GM18499 (cell line): ENCODE results near the gene SPIRE2.
"Not testable (repeated sequence)": the region's sequence is repeated elsewhere in the genome, so short reads cannot be mapped to it uniquely, and the experiment has no call there.

Experiments used
- ATAC-seq: cut with Tn5 transposase; IDR thresholded peaks from one replicate; pipeline ENCODE4 v1.9.1; 2021; ENCODE audit warnings: moderate number of reproducible peaks; ENCODE audit not compliant: insufficient read depth, unreplicated experiment

SPIRE2 gene, protein sequence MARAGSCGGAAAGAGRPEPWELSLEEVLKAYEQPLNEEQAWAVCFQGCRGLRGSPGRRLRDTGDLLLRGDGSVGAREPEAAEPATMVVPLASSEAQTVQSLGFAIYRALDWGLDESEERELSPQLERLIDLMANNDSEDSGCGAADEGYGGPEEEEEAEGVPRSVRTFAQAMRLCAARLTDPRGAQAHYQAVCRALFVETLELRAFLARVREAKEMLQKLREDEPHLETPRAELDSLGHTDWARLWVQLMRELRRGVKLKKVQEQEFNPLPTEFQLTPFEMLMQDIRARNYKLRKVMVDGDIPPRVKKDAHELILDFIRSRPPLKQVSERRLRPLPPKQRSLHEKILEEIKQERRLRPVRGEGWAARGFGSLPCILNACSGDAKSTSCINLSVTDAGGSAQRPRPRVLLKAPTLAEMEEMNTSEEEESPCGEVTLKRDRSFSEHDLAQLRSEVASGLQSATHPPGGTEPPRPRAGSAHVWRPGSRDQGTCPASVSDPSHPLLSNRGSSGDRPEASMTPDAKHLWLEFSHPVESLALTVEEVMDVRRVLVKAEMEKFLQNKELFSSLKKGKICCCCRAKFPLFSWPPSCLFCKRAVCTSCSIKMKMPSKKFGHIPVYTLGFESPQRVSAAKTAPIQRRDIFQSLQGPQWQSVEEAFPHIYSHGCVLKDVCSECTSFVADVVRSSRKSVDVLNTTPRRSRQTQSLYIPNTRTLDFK

DNA sequence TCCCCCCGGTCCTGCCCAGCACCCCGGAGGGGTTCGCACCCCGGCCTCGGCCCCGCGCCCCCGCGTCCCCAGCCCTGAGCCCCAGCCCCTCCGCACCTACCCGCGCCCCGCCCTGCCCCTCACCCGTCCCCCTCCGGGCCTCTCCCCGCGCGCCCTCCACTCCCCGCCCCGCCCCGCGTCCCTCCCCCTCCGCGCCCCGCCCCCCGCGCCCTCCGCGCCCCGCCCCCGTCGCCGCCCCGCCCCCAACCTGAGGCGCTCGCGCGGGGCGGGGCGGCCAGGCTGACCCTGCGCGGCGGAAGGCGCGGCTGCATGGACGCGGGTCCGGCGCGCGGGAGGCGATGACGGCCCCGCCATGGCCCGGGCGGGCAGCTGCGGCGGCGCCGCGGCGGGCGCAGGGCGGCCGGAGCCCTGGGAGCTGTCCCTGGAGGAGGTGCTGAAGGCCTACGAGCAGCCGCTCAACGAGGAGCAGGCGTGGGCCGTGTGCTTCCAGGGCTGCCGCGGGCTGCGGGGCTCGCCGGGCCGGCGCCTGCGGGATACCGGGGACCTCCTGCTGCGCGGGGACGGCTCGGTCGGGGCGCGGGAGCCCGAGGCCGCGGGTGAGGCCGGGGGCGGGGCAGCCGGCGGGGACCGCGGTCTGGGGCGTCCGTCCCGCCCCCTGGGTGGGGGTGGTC, at the start of gene SPIRE2:
SPIRE2 (plus strand) TSS at position 277 of the 671 bp plus-strand sequence; CDS start at position 353, 76 bp downstream.
- ATAC-seq, result no peak

DNA sequence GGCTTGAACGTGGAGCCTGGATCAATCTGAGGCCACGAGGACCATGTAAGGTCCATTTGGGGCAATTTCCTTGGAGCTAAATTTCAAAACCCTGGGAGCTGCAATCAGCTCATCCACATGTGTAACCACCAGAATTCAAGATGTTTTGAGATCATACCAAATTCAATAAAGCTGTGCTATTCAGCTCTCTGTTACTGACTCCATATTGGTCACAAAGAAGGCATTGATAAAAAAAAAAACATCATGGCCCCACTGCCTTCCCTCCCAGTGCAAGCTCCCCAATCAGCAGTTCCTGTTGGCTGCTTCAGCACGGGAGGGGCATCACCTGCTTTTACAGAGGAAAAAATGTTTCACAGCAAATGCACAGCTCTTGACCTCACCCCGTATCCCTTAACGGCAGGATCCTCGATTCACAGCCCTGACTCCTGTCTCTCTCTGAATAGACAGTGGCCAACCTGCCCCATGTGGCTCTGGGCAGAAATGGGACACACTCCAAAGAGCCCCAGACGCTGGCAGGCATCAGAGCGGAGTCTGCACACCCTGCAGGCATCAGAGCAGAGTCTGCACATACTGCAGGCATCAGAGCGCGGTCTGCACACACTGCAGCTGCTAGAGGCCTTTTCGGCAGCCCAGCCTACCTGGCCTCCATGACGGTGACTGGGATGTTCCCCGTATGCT, 48.9 kb upstream of the SPIRE2 start:
- no peak for ATAC-seq

DNA sequence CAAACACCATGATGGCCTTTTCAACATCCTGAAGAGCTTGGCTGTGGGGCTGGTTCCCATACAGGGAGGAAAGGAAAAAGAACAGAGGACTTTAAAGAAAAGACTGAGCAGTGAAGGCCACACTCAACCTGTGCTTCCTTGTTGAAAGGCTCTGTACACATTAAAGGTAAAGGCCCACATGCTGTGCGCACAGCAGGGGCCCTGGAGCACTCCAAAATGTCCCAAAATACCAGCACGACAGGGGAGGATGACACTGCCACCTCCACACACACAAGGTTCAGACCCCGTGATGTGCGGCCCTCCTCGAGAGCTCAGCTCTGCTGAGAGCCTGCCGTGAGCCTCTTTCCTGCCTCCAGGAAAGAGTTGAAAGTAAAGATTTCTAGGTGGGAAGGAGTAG, 48.4 kb upstream of the SPIRE2 start:
- ATAC-seq, result no peak

DNA sequence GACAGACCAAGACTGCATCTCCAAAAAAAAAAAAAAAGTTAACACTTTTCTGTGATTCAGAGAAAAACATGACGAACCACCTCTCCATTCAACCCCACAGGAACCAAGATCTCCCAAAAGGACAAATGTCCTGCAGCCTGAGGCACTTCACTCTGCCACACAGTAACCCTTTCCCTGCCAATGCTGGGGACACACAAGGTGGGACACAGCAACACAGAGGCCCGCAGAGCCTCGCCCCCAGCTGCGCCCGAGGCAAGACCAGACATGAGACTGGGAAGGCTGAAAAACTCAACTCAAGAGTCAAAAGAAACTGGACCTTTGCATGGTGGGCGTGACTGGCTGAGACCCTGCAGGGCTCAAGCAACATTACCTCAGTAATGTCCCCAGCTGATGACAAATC, 45.8 kb upstream of the SPIRE2 start:
- no peak for ATAC-seq

DNA sequence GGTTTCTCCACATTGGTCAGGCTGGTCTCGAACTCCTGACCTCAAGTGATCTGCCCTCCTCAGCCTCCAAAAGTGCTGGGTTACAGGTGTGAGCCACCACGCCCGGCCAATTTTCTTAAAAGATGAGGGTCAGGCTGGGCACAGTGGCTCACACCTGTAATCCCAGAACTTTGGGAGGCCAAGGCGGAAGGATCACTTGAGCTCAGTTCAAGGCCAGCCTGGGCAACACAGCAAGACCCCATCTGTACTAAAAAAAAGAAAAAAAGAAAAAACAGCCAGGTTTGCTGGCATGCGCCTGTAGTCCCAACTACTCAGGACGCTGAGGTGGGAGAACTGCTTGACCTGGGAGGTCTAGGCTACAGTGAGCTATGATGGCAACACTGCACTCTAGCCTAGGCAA, 44.3 kb upstream of the SPIRE2 start:
- not testable (repeated sequence) for ATAC-seq

DNA sequence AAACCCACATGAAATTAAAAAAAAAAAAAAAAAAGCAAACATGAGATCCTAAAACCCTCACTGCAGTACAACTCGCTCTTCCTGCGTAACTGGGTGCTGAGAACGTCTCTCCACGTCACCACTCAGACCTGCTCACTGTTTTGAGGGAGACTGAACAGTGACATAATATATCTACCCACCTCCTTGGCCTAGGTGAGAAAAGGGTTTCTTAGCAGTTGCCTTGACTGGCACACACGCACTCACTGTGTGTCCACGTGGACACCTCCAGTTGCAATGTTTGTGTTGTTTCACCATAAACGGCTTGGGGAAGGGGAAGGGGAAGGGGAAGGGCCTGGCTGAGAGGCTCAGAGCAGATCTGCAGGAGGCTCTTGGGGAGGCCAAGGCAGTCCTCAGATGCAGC, 43.9 kb upstream of the SPIRE2 start:
- ATAC-seq, result no peak

DNA sequence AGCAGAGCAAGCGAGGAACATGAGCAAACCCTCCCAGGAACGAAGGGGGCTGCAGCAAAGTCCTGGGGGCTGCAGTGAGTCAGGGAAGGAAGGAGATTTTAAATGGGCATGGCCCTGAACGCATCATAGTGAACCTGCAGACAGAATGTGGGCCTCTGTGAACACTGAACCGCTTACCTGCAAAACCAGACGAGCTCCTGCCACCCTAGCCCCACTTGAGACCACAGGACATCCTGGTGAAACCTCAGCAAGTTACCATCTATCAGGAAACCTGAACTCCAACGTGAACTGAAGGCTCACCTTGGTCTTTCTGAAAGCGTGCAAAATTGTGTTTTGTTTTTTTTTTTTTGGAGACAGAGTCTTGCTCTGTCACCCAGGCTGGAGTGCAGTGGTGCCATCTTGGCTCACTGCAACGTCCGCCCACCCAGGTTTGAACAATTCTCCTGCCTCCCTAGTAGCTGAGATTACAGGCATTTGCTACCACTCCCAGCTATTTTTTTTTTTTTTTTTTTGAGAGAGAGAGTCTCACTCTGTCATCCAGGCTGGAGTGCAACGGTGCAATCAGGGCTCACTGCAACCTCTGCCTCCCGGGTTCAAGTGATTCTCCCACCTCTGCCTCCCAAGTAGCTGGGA, 42.6 kb upstream of the SPIRE2 start:
- no peak for ATAC-seq

DNA sequence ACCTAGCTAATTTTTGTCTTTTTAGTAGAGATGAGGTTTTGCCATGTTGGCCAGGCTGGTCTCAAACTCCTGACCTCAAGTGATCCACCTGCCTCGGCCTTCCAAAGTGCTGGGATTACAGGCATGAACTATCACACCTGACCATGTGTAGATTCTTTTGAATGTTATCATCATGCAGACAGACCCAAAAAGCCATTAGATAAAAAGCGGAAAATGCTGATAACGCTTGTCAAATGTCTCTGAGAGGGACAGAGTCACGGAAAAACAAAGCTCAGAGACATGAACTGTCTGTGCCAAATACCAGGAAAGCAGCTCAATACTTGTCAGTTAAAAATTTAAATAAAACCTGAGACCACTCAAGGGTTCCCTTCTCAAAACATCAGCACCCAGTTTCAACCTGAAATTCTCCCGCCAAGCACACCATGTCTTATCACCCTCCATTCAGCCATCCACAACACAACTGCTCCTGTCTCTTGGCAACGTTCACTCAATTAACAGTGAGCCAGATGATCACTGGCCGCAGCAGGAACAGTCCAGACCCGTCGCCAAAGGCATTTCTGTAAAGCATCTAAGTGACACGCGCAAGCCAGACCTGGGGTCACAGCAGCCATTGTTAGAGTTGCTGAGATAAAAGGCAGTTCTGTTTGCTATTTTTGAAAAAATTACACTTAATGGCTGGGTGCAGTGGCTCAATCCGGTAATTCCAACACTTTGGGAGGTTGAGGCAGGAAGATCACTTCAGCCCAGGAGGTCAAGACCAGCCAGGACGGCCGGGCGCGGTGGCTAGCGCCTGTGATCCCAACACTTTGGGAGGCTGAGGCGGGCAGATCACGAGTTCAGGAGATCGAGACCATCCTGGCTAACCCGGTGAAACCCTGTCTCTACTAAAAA, 41.6 kb upstream of the SPIRE2 start:
- ATAC-seq, result no peak

DNA sequence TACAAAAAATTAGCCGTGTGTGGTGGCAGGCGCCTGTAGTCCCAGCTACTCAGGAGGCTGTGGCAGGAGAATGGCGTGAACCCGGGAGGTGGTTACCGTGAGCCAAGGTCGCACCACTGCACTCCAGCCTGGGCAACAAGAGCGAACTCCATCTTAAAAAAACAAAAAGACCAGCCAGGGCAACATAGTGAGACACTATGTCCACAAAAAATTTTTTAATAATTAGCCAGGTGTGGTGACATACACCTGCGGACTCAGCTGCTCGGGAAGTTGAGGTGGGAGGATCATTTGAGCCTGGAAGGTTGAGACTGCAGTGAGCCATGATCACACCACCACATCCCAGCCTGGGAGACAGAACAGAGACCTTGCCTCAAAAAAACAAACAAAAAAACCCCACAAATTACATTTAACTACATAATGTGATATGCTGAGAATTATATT, 40.9 kb upstream of the SPIRE2 start:
- no peak for ATAC-seq

DNA sequence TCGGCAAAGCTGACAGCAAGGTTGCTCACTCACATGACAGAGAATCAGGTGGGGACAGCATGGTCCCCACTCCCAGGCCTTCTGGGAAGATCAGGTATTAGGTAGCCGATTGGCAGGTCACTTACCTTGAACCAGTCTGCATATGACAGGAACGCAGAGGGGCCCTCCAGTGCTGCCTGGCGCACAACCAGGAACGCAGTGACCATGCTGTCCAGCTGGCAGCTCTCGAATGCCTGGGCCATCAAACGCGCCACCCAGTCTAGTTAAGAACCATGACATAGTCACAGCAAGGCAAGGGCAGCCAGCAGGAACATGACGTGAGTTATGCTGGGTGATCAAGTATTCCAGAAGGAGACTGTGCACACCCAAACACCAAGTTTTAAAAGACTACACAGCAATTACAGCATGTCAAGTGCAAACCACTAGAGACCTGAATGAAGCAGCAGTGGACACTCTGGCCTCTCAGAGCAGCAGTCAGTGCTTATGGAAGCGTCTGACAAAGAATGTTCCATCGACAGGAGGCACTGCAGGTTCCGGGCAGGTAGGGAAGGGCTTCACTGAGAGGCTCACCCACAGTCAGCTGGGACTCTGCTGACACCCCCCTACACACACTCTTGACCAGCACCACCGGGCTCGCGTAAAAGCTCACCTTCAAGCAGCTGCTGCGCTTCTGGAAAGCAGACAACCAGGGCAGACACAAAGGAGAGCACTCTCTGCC, 36.8 kb upstream of the SPIRE2 start:
- no peak for ATAC-seq

DNA sequence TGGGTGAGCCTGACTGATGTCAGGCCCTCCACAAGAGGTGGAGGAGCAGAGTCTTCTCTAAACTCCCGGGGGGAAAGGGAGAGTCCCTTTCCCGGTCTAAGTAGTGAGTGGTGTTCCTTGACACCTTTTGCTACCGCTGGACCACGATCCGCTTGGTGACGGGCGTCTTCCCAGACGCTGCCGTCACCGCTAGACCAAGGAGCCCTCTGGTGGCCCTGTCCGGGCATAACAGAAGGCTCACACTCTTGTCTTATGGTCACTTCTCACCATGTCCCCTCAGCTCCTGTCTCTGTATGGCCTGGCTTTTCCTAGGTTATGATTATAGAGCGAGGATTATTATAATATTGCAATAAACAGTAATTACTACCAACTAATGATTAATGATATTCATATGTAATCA, 35.2 kb upstream of the SPIRE2 start:
- not testable (repeated sequence) for ATAC-seq

DNA sequence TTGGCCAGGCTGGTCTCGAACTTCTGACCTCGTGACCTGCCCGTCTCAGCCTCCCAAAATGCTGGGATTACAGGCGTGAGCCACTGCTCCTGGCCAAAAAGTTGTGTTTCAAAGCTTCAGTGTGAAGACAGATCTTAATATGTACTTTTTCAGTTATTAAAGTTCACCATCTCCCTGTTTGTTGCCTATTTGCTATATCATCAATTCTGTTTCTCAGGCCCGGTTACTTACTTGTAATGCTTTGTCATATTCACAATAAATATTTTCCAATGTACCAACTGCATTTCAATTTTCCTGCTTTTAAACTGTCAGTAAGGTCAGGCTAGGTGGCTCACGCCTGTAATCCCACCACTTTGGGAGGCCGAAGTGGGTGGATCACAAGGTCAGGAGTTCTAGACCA, 34.3 kb upstream of the SPIRE2 start:
- no peak for ATAC-seq

DNA sequence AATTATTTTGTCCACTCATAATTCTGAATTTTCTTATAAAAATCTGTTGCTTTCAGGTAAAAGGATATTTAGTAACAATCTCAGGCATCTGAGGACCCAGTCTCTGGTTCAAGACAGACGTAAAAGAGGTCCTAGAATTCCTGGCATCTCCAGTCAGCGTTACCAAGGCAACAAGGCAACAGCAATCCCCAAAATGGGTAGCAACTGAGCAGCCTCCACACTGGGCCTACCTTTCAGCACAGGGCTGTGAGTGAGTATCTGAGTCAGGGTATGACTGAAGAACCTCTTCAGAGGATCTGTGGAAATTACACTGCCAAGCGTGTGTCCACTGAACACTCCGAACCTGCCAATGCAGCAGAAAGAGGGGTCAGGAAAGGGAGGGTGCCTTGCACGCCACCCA, 32.6 kb upstream of the SPIRE2 start:
- no peak for ATAC-seq

DNA sequence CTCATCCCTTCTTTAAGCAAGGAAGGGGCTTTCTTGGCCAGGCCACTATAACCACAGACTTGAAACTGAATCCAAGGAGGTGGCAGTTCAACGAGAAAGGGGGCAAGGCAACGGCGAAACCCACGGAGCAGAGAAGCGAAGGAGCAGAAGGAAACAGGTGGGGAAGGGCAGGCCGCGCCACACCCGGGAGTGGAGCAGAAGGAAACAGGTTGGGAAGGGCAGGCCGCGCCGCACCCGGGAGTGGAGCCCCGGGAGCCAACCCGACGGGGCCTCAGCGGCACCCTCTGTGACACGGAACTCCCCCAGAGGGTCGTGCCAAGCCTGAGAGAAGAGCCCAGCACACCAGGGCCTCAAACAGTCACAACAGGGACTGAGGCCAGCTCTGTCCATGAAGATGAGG, 32.2 kb upstream of the SPIRE2 start:
- ATAC-seq, result no peak

DNA sequence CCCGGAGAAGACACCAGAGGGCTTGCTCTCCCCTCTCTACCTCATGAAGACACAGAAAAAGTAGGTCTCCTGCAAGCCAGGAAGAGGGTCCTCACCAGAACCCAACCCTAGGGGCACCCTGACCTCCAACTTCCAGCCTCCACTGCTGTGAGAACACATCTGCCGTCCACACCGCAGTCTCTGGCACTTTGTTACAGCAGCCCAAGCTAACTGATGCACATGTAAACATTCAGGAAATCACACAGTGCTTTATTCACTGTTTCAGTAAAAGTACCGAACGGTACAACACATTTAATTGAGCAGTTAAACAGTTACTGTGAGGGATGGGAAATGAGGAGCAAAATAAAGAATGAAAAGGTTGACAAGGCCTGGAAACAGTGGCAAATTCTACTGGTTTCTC, 30.1 kb upstream of the SPIRE2 start:
- ATAC-seq, result no peak

DNA sequence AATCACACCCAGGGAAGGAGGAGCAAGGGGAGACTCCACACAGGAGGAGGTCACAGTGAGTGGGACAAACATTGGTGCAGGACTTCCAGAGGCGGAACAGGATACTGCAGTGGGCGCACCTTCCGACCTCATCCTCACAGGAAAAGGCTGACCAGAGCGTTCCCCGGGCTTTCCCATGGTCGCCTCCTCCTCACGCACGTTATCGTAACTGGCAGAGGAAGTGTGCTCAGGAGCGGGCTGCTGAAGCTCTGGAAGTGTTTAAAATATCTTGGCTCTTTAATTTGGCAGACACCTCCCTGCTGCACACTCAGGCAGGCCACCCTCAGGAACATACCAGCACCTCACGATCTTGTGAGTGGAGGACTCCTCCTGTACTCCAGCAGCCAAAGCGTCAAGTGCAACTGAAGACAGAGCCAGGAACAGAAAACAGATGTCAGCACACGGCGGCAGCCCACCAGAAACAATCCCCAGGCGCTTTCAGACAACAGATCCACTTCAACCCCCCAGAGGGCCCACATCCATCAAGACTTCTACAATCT, 29.4 kb upstream of the SPIRE2 start:
- ATAC-seq, result no peak

DNA sequence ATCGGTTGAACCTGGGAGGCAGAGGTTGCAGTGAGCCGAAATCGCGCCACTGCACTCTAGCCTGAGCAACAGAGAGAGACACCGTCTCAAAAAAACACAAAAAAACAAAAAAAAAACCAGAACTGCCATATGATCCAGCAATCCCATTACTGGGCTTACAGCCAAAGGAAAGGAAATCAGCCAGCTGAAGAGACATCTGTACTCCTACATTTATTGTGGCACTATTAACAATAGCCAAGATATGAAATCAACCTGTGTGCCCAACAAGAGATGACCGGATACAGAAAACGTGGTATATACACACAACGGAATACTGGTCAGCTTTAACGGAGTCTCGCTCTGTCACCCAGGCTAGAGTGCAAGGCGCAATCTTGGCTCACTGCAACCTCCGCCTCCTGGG, 26.5 kb upstream of the SPIRE2 start:
- ATAC-seq, result no peak

DNA sequence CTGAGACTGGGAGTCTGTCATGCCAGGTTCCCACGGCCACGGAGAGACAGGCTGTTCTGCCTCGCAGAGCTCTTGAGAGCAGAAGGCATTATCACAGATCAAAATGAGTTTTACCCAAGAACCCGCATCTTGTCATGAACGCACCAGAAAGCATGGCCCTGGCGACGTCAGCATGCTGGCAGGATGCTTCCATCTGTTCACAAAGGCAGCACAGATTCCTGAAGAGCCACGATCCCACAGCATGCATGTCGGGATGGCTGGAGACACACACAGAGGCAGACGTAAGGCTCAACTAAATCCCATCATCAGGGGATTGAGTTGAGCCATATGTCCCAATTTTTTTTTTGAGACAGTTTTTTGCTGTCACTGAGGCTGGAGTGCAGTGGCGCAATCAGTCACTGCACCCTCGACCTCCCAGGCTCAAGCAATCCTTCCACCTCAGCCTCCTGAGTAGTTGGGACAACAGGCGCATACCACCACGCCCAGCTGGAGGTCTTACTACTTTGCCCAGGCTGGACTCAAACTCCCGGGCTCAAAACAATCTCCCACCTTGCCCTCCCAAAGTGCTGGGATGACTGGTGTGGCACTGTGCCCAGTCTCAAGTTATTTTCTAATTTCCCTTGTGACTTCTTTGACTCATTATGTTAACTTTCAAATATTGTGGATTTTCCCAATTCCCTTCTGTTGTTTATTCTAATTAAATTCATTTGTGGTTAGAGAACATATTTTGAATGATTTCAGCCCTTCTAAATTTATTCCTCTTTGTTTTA, 23.0 kb upstream of the SPIRE2 start:
- ATAC-seq, result no peak
